ENCODE data around the gene ESF1. TPM values are rescaled to one million over a fixed set of nuclear protein-coding genes. Genes with fewer than 3 reads are reported as not detected.

The ESF1 gene
- total and polyA plus RNA-seq, 2 of the 8 experiments (the other 6 are each of a cell fraction or from before 2014, with no cell fraction given): 1.1 to 32.9 TPM

DNA sequence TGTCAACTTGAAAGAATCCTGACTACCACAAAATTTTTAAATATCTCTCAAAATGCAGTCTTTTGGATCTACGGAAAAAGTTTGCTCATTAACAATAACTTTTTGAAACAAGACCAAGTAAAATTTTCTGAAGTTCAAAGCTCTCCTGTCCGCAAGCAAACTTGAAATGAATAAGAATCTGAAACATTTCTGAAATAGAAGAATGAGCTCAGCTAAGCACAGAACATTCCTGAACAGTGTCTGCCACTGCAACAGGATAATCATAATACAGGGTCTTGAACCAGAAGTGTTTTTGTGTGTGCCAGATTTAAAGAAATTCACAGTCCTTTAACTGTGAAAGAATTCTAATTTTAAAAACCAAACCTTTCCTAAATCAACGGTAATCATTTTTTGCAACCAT is 96.9 kb downstream of the ESF1 start:
- Histone ChIP-seq H3K23ac (ENCODE audit: insufficient read length) (no peak overlapping the region), H3K18ac (ENCODE audit: extremely low read depth, low read length) (no peak overlapping the region), H4K5ac (ENCODE audit: insufficient read length, low read depth, low read length) (no peak overlapping the region), H3K79me1 (ENCODE audit: low read depth, low read length) (no peaks in the 10 kb centered on the region), H3K56ac (replicated peaks; ENCODE audit: insufficient read length, low read depth, low read length) (no peak overlapping the region), H2BK120ac (replicated peaks; ENCODE audit: low read depth, low read length) (no peak overlapping the region), H3K14ac (ENCODE audit: insufficient read length) (no peak overlapping the region), H2BK12ac (ENCODE audit: low read depth, low read length) (no peak overlapping the region), H2BK15ac (ENCODE audit: low read length) (no peak overlapping the region), H2BK5ac (ENCODE audit: low read depth, low read length) (no peak overlapping the region), H4K20me1 (replicated peaks in 1 of 2; ENCODE audit: control insufficient read depth in 1 of 2, insufficient read depth in 2 of 2, low read length in 2 of 2) (no peaks in the 10 kb centered on the region), H4K91ac (replicated peaks; ENCODE audit: insufficient read length, low read length) (no peak overlapping the region), H3K36me3 (ENCODE audit: control insufficient read depth in 2 of 4, insufficient read depth in 4 of 4, low read length in 3 of 4) (no peaks in the 10 kb centered on the region), H3K4me2 (ENCODE audit: insufficient read depth in 1 of 2, low read depth in 2 of 2, low read length in 2 of 2) (no peak overlapping the region), H2BK20ac (ENCODE audit: low read length) (no peak overlapping the region), H2AFZ (ENCODE audit: low read length) (no peak overlapping the region), H3K27ac (ENCODE audit: low read depth, low read length) (no peak overlapping the region), H4K8ac (ENCODE audit: extremely low read depth, insufficient read depth, low read length) (no peak overlapping the region), H3K4me3 (ENCODE audit: extremely low read depth in 1 of 4, insufficient read depth in 2 of 4, low read depth in 3 of 4, low read length in 4 of 4) (no peak overlapping the region), H3K27me3 (replicated peaks in 1 of 4; ENCODE audit: control insufficient read depth in 3 of 4, extremely low read depth in 1 of 4, insufficient read depth in 3 of 4, low read length in 3 of 4) (no peaks in the 10 kb centered on the region; a peak in 1 of 7 replicates), H3K9ac (replicated peaks in 1 of 4; ENCODE audit: extremely low read depth in 1 of 4, low read depth in 3 of 4, low read length in 3 of 4) (no peak overlapping the region), H3K23me2 (ENCODE audit: low read depth, low read length) (no peaks in the 10 kb centered on the region), H2AK5ac (ENCODE audit: low read depth, low read length) (no peak overlapping the region), H3K4ac (replicated peaks; ENCODE audit: insufficient read length, low read depth, low read length) (no peak overlapping the region), H3K4me1 (replicated peaks in 1 of 4; ENCODE audit: control insufficient read depth in 3 of 4, insufficient read depth in 4 of 4, low read length in 3 of 4) (no peaks in the 10 kb centered on the region), H3K9me3 (ENCODE audit: insufficient read depth in 2 of 2, low read depth in 1 of 2, low read length in 1 of 2) (no peaks in the 10 kb centered on the region), H3K79me2 (ENCODE audit: control insufficient read depth in 1 of 2, insufficient read depth in 2 of 2, low read length in 2 of 2) (no peaks in the 10 kb centered on the region)
- CTCF ChIA-PET (ENCODE audit: partially characterized antibody): no interaction called here
- POLR2A ChIA-PET (ENCODE audit: partially characterized antibody): no interaction called here
- 93% methylated on average over 3 of the region's 3 CpGs; no CpG with 5 or more reads in 1 of the 2 experiments for WGBS, 2 experiments (ENCODE audit: extremely low coverage in 1 of 2, insufficient coverage in 1 of 2, insufficient read length in 1 of 2, insufficient replicate concordance in 2 of 2, low coverage in 1 of 2, low lambda C conversion rate in 2 of 2, missing lambda C conversion rate in 1 of 2)
- TF ChIP-seq, protein P1, sequence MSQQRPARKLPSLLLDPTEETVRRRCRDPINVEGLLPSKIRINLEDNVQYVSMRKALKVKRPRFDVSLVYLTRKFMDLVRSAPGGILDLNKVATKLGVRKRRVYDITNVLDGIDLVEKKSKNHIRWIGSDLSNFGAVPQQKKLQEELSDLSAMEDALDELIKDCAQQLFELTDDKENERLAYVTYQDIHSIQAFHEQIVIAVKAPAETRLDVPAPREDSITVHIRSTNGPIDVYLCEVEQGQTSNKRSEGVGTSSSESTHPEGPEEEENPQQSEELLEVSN (IDR thresholded peaks at IDR 0.05): no peak
- no peak for TF ChIP-seq RBBP5 (IDR thresholded peaks at IDR 0.05; ENCODE audit: borderline replicate concordance, low read depth, low read length)
- FAIRE-seq (no peak), DNase-seq (ENCODE audit: low read depth in 1 of 2, low spot score in 2 of 2) (no peak)

Data from H1 (cell line).